ENCODE measurements around the gene PRR23A.
"Not testable (repeated sequence)": the region's sequence is repeated elsewhere in the genome, so short reads cannot be mapped to it uniquely, and the experiment has no call there.

PRR23A gene

DNA sequence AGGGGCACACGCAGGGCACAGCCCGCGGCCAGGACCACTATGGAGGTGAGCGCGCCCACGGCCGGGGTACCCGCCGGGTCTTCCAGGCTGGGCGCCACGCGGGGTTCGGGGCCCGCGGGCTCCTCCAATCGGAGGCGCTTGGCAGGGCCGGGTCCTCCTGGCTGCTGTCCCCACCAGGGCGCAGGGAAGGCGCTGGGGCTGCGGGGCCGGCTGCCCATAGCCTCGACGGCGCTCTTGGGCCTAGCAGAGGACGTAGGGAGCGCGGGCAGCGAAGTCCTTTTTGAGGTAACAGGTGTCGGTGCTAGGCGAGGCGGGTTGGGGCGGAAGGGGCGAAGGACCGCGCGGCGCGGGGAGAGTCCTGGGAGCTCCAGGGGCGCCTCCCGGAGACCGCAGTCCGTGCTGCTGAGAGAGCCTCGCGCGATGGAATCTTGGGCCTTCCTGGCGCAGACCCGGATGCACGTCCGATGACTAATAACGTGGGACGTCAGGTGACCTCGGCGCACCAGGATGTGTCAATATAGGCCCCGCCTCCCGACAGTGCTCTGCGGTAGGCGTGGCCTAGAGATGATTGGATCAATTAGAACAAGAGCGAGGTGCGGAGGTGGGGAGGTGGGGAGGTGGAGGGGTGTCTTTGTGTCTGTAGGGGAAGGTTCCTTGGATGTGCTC, at the start of gene PRR23A:
PRR23A (minus strand) TSS at position 218 of the 666 bp plus-strand sequence; CDS start at position 218, 0 bp downstream.
- no peak for DNase-seq (ENCODE audit: low read depth in 1 of 2, low spot score in 1 of 2)

DNA sequence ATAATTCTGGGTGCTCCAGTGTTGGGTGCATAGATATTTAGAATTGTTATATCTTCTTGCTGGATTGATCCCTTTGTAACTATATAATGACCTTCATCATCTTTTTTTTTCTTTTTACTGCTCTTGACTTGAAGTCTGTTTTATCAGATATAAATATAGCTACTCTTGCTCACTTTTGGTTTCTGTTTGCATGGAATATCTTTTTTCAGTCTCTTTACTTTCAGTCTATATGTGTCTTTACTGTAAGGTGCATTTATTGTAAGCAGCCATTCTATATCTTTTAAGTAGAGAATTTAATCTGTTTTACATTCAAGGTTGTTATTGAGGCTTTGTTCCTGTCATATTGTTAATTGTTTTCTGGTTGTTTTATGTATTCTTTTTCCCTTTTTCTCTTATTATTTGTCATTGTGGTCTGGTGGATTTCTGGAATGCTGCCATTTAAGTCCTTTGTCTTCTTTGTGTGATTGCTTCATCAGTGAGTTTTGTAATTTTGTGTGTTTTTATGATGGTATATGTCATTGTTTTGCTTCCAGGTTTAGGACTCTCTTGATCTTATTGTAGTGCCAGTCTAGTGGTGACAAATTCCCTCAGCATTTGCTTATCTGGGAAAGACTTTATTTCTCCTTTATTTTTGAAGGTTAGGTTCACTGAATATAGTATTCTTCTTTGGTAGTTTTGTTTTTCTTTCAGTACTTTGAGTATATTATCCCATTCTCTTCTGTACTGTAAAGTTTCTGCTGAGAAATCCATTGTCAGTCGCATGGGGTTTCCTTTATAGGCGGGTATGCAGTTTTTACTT, 46.9 kb upstream of the PRR23A start:
- no peak for DNase-seq (ENCODE audit: low read depth in 1 of 2, low spot score in 1 of 2)

DNA sequence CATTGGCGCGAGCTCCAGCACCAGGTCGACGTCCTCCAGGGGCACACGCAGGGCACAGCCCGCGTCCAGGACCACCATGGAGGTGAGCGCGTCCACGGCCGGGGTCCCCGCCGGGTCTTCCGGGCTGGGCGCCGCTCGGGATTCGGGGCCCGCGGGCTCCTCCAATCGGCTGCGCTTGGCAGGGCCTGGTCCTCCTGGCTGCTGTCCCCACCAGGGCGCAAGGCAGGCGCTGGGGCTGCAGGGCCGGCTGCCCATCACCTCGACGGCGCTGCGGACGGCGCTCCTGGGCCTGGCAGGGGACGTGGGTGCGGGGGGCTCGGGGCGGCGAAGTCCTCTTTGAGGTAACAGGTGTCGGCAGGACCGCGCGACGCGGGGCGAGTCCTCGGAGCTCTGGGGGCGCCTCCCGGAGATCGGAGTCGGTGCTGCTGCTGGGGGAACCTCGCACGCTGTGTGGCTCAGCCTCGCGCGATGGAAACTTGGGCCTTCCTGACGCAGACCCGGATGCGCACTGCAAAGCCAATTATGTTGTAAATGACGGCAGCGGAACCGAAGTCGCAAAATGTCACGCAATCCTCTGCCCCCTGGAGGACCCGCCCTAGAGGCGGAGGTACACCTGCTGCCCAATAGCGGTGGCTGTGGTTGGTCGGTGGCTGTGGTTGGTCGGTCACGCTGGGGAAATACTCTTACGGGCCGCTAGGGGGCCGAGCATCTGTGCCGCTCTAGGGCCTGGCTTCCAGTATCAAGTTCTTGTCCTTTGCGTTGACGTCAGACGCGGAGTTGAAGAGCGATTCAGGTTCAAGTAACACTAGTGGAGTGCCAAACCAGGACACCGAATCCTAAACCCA, 38.5 kb upstream of the PRR23A start, which contains the start of gene PRR23C:
PRR23C (minus strand) TSS at position 527 of the 845 bp plus-strand sequence; CDS start at position 255, 272 bp downstream.
- DNase-seq (ENCODE audit: low read depth in 1 of 2, low spot score in 1 of 2): no peak

DNA sequence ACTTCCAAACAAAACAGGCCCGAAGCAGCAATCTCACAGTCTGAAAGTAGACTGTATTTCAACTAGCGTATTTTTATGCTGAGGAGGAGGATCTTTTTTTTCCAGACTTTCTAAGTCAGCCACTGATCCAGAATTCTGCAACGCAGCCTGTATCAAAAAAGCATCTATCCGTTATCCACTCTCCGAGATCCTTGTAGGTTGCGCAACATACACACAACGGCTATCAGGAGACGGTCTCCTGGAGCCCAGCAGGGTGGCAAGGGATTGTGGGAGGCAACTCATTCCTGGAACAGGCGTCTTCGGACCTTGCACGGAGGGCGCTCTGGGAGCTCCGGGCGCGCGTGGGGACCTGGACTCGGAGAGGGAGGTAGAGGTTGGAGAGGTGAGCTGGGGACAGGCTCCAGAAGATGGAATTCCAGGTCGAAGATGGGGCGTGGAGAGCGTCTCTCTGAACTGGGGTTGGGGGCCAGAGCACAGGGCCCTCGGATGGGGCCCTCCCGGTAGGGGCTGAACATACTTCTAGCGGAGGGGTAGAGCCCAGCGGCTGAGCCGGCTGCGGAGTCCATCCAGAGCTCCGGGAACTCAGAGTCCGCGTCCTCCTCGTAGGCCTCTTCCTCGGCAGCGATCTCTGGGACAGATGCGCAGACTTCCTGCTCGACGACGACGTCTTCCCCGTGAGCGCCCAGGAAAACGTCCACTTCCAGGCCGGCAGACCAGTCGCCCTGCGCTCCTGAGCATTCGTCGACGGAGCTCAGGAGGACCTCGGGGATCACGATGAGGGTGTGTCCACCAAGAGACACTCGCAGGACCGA, 37.7 kb upstream of the PRR23A start:
- DNase-seq (ENCODE audit: low read depth in 1 of 2, low spot score in 1 of 2): no peak

DNA sequence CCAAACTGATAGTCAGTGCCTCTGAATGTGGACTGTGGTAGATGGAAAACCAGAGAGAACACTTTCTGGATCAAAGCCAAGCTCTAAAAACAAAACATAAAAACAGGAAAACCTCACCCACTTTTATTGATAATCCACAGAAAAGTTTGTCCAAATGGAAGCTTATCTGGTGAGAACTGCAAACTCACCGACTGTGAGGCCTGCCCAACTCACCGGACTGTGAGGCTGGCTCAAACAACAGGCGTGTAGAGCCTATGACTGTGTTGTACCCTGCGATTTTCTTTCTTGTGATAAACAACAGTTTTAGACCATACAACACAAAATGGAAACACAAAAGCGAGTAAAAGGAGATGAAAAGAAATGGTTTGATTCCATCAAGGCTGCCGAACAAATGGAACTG, 31.4 kb upstream of the PRR23A start:
- DNase-seq (ENCODE audit: low read depth in 1 of 2, low spot score in 1 of 2): no peak

DNA sequence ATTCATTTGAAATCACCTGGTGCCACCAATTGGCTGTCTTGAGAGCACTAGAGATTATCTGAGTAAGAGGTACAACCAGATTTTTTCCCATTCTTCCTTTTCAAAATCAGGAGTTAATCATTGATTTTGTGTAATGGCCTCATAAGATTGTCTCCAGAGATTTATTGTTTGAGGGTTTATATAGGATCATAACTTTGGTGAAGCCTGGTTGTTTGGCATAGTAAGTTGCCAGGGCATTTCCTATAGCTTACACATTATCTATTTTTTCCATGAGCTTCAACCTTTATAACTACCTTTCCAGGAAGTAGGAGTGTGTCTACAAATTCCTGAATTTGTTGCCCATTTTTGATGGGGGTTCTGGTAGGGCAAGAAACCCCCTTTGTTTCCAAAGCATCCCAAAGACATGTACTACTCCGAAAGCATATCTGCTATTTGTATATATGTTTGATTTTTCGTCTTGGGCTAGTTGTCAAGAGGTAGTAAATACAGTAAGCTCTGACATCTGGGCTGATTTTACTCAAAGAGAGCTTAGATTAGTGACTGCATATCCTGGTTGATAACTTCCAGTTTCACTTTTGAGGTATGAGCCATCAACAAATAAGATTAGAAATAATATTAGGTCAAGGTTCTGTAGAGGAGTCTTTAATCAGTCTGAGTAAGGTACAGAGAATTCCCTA, 26.4 kb upstream of the PRR23A start:
- no peak for DNase-seq (ENCODE audit: low read depth in 1 of 2, low spot score in 1 of 2)

DNA sequence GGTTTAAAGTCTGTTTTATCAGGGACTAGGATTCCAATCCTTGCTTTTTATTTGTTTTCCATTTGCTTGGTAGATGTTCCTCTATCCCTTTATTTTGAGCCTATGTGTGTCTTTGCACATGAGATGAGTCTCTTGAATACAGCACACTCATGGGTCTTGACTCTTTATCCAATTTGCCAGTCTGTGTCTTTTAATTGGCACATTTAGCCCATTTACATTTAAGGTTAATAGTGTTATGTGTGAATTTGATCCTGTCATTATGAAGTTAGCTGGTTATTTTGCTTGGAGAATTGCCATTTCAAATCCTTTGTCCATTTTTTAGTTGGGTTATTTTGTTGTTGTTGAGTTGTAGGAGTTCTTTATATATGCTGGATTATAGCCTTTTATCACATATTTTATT, 24.5 kb upstream of the PRR23A start:
- not testable (repeated sequence) for DNase-seq (ENCODE audit: low read depth in 1 of 2, low spot score in 1 of 2)

DNA sequence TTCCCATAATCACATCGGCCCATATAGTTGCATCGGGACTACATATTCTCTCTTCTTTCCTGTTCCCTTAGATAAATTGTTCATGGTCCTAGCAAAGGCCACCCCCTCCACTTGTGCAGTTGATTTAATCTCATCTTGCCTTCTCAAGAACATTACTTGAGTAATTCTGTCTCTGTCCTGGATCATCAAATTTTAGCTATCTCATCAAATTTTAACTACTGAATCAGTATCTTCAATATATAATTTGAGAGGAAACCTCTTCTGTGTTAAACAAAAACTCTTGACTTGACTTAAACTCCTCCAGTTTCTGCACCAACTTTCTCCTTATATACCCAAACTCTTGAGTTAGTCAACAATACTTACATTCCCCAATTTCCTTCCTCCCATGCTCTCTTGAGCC, 18.9 kb upstream of the PRR23A start:
- DNase-seq (ENCODE audit: low read depth in 1 of 2, low spot score in 1 of 2): no peak

DNA sequence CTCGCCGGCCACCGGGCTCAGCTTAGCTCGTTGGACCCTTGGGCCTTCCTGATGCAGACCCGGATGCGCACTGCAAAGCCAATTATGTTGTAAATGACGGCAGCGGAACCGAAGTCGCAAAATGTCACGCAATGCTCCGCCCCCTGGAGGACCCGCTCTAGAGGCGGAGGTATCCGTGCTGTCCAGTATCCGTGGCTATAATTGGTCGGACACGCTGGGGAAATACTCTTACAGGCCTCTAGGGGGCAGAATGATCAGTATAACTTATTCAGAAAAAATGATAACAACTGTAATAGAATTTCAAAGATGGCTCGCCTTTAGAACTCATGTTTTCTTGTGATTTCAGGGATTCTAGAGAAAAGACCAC, 14.8 kb upstream of the PRR23A start, which contains the start of gene PRR23B:
PRR23B (minus strand) TSS at position 59 of the 367 bp plus-strand sequence. CDS start 265 bp downstream, outside the sequence.
- no peak for DNase-seq (ENCODE audit: low read depth in 1 of 2, low spot score in 1 of 2)

DNA sequence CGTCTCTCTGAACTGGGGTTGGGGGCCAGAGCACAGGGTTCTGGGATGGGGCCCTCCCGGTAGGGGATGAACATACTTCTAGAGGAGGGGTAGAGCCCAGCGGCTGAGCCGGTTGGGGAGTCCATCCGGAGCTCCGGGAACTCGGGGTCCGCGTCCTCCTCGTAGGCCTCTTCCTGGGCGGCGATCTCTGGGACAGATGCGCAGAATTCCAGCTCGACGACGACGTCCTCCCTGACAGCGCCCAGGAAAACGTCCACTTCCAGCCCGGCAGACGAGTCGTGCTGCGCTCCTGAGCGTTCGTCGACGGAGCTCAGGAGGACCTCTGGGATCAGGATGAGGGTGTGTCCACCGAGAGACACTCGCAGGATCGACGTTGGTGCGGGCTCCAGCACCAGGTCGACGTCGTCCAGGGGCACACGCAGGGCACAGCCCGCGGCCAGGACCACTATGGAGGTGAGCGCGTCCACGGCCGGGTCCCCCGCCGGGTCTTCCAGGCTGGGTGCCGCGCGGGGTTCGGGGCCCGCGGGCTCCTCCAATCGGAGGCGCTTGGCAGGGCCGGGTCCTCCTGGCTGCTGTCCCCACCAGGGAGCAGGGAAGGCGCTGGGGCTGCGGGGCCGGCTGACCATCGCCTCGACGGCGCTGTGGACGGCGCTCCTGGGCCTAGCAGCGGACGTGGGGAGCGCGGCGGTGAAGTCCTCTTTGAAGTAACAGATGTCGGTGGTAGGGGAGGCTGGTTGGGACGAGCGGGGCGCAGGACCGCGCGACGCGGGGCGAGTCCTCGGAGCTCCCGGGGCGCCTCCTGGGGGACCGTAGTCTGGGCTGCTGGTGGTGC, 14.2 kb upstream of the PRR23A start:
- no peak for DNase-seq (ENCODE audit: low read depth in 1 of 2, low spot score in 1 of 2)

DNA sequence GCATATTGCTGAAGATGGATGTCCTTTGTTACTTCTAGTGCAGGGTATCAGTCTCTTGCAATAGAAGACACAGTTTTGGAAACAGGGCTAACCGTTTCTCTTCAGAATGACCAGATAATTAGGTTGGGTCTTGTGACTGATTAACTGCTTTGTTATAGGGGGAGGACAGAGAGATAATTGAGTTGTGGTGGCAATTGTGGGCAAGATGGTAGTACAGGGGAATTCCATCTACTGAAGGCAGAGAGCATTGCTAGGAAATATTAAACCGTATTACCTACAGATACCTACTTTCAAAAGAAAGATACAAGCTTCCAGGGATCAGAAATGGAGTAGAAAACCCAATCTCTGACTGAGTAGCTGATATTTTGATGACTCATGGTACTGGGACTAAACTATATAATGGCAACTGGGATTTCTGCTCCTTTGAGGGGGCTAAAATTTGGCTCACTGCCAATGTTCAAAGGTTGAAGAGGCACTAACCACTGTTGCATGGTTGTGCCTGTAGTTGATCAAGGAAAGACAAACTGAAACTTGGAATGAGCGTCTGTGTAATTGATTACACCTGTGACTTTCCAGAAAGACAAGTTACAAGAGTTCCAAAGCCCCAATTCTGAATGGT, 10.5 kb upstream of the PRR23A start:
- DNase-seq (ENCODE audit: low read depth in 1 of 2, low spot score in 1 of 2): no peak

DNA sequence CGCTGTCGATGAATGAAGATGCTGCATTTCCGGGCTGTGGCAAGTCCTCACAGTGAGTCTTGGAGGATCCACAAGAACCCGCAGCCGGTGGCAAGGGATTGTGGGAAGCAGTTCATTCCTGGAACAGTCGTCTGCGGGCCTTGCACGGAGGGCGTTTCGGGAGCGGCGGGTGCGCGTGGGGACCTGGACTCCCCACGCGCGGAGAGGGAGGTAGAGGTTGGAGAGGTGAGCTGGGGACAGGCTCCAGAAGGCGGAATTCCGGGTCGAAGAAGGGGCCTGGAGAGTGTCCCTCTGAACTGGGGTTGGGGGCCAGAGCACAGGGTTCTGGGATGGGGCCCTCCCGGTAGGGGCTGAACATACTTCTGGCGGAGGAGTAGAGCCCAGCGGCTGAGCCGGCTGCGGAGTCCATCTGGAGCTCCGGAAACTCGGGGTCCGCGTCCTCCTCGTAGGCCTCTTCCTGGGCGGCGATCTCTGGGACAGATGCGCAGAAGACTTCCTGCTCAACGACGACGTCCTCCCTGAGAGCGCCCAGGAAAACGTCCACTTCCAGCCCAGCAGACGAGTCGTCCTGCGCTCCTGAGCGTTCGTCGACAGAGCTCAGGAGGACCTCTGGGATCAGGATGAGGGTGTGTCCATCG, 593 bp downstream of the PRR23A start:
- no peak for DNase-seq (ENCODE audit: low read depth in 1 of 2, low spot score in 1 of 2)

DNA sequence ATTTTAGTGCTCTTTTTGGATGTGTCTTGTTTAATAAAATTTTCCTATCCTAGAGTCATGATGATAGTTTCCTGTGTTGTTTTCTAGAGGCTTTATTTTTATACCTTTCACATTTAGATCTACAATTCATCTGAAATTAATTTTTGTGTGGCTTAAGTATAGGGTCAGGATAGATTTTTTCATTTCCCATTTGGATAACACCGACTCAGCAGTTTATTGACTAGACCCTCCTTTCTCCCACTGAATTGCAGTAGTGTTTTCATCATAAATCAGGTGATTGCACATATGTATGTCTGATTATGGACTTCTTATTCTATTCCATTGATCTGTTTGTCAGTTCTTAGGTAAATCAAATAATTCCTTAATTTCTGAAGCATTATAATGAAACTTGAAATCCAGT, 10.4 kb downstream of the PRR23A start:
- no peak for DNase-seq (ENCODE audit: low read depth in 1 of 2, low spot score in 1 of 2)

DNA sequence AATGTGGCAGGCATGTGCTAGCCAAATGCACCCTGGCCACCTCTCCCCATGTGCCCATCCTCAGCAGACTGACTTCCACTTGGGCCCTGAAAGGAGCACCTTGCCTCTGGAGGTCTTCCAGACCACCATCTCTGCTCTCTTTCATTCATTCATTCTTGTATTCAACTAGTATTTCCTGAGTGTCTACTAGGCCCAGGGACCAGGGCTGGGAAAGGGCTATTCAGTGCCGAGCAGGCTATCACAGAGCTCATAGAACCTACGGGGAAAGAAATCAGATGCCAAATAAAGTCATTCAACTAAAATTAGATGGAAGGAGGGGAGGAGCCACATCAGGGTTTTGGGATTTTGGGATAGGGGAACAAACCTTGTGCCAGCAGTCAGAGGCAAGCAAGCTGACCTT, 18.9 kb downstream of the PRR23A start:
- DNase-seq (ENCODE audit: low read depth in 1 of 2, low spot score in 1 of 2): no peak

DNA sequence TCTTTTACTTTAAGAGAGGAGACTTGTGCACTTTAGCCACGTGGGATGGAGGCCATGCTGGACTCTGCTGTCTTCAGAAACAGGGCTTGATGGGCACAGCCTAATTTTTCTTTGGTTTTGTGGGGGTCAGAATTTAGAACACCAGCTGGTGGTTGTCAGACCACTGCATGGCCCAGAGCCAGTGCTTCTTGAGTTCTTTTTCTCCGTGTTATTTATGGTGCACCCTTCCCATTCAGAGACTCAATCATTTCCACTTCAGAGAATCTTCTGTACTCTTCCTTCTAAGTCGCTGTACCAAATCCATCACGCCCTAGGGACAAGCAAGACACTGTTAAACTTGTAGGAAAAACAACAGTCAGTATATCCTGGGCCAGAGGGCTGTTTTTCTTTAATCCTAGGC, 20.1 kb downstream of the PRR23A start:
- DNase-seq (ENCODE audit: low read depth in 1 of 2, low spot score in 1 of 2): no peak

DNA sequence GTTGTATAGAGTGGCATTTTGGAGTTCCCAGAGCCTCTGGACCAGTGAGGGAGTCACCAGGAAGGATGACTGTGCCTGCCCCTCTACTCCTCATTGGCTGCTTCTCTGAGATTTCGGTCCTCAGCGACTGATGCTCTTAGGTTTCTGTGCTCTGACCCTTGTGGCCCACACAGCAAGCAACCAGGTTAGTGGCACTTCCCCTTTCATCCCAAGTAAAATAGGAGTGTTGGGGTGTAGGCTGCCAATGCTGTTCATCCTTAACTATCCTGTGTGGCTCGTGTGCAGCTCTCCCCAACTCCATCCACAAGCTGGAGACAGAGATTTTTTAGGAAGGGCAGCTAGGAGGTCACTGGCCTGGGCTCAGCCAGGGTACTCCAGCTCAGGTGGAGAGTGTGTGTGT, 21.3 kb downstream of the PRR23A start:
- no peak for DNase-seq (ENCODE audit: low read depth in 1 of 2, low spot score in 1 of 2)

DNA sequence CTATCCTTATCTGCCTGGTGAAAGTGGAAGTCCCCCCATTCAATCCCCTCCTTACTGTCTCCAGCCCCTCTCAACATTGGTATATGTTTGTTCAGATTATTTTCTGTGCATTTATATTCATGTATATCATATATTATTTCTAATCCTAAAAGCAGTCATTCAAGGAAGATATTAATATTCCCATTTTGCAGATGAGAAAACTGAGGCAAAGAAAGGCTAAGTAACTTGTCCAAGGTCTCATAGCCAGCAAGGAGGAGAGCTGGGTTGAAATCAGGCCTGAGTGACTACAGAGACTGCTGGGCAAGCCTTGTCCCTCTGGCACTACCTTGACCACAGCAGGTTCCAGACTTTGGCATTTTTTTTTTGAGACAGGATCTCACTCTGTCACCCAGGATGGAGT, 30.0 kb downstream of the PRR23A start:
- DNase-seq (ENCODE audit: low read depth in 1 of 2, low spot score in 1 of 2): no peak

DNA sequence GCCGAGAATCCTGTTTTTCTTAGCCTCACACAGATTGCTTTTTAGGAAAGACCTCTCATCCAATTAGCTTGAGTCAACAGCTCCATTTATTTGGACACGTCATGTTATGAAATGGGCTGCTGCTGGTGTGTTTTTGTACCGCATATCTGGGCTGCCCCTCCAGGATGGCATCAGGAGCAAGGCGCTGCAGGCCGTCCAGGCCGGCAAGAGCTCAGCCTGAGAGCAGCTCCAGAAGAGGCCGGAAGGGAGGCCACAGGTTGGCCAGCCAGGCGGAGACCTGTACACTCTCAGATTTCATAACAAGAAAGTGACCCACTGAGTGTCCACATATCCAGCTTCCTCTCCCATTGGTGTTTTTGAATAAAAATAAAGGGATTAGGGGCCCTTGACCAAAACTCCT, 30.7 kb downstream of the PRR23A start:
- DNase-seq (ENCODE audit: low read depth in 1 of 2, low spot score in 1 of 2): no peak

Measured in stimulated activated CD4-positive, alpha-beta T cell treated with anti-CD3 and anti-CD28 coated beads, Interleukin-15, amount 100 ng/mL, for 1 hour (primary cell).